Endothelial cell of hepatic sinusoid (primary cell): ENCODE data around the gene POLR3B.

Source experiments
- in situ Hi-C: cut with HindIII; loops from 2 replicates; pipeline ENCODE4 v1.10.0; 2017; ENCODE audit warnings: low sequenced_read_pairs

POLR3B gene

GRCh38 chr12:106342397-106343213 lies 14.9 kb upstream of the POLR3B start:
- in situ Hi-C loops = no loop called here

GRCh38 chr12:106343214-106343528 lies 14.4 kb upstream of the POLR3B start:
- in situ Hi-C loops = no loop called here

DNA sequence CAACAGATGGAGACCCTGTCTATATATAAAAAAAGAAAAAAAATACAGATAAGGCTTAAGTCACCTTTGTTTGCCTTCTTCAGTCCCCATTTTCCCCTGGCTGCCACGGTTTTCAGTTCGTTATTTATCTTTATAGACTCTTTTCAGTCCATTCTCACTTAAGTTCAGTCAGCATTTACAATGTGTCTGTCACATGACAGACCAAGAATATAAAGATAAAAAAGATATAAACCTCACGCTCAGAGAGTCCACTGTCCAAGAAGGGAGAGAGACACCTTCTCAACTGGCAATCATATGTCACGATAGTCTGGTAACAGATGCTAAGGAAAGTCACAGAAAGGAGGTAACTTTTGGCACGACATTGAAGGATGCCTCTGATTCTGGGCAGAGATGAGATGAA lies 13.4 kb upstream of the POLR3B start:
- in situ Hi-C loops = no loop called here

- in situ Hi-C loops = no loop called here
These were observed 11.8 kb upstream of the POLR3B start for GRCh38 chr12:106345746-106346145.

GRCh38 chr12:106348411-106348810 lies 9.1 kb upstream of the POLR3B start:
- in situ Hi-C loops = no loop called here

- in situ Hi-C loops = no loop called here
These were observed 4.4 kb upstream of the POLR3B start for GRCh38 chr12:106353175-106353574.

GRCh38 chr12:106358396-106359241 lies 1.1 kb downstream of the POLR3B start:
- in situ Hi-C loops = no loop called here

DNA sequence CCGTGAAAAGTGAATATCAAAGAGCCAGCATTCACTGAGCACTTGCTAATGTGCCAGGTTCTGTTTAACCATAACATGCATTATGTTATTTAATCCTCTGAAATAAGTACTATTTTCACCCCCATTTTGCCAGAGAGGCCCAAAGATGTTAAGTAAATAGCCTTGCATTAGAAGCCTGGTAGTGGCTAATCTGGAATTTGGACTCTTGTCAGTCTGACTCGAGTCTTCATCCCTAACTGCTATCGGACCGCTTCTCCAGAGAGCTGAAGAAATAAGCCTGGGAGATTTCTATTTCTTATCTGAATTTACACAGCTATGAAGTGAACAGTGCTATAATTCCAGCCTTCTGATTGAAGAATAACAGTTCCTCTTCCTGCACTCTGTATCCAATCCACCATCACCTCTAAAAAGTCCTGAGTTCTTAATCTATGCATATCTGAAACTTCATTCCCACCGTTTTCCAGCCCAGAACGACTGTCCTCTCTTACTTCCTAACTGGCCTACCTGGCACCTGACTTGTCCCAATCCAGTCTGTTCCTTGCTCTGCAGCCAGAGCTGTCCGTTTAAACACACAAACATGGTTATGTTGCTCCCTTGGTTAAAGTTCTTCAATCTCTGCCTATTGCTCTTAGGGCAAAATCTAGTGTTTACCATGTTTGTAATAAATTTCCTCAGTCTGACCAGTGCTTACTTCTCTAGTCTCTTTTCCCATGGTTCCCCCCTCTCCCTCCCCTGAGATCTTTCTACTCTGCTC lies 2.3 kb downstream of the POLR3B start:
- in situ Hi-C loops = loop anchor here (5.0 kb wide), 1 partner anchor 43 kb away; no protein-coding TSS in a partner anchor

DNA sequence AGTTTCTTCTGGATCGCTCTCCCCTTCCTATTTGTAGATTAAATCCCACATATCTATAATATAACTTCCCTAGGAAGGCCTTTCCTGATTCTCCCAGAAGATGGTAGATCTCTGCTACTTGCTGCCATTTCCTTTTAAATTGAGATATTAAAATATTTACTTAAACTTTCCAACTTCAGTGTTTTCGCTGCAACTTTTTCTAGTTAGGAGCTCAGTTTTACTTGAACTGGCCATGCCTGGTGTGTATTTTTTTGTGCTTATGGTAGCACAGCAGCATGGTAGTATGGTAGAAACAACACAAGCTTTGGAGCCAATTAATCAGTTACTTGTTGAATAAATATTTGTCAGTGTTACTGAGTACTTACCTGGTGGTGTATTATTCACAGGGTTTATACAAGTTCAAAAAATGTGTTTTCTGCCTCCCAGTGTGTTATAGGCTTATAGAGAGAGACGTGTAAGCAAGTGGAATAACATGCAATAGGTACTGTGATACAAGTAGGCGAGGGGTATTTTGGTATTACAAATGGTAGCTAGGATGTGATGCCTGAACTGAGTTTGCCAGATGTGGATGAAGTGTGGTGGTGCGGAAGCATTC lies 2.9 kb downstream of the POLR3B start:
- in situ Hi-C loops = loop anchor here (5.0 kb wide), 1 partner anchor 43 kb away; no protein-coding TSS in a partner anchor

DNA sequence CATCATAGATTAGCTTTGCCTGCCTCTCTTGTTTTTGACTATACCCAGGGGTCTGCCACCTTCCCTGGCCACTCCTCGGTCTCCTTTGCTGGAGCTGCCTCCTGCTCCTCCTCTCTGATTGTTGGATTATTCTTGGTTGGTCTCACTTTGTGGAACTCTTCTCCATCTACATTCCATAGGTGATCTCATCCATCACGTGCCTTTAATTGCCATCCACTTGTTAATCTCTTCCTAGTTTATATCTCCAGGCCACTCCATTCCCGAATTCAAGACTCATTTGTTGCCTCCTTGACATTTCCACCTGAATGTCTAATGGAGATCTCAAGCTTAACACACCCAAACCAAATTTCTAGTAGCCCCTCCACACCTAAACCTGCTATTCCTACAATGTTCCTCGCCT lies 5.4 kb downstream of the POLR3B start:
- in situ Hi-C loops = loop anchor here (5.0 kb wide), 1 partner anchor 46 kb away; no protein-coding TSS in a partner anchor

- in situ Hi-C loops = loop anchor here (5.0 kb wide), 1 partner anchor 47 kb away; no protein-coding TSS in a partner anchor
These were observed 6.7 kb downstream of the POLR3B start for GRCh38 chr12:106364261-106364660.

DNA sequence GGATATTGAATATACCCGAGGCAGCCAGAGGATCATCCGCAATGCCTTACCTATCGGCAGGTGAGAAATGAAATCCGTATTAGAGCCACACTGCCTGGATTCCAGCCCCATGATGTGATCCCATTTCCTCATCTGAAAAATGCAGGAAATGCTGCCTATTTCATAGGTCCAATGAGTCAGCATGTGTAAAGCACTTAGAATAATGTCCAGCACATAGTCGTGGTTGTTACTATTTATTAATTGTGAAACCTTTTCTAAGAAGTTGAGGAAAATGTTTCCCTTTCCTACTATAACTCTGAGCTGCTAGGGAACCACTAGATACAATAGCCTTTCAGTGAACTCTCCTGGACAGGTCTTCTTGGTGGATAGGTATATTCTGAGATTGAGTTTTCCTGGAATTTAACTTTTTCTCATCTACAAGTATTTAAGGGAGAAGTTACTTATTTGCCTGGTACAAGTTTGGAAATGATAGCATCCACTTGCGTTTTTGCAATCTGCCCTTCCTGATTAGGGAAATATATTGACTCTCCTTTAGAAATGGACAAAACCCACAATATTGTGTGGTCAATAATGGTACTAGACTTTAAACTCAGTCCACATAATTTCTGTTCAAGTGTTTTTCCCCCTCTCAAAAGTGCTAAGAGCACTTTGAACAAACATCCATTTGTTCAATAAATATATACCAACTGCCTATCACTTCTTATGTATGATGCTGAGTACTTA lies 12.2 kb downstream of the POLR3B start:
- in situ Hi-C loops = no loop called here

DNA sequence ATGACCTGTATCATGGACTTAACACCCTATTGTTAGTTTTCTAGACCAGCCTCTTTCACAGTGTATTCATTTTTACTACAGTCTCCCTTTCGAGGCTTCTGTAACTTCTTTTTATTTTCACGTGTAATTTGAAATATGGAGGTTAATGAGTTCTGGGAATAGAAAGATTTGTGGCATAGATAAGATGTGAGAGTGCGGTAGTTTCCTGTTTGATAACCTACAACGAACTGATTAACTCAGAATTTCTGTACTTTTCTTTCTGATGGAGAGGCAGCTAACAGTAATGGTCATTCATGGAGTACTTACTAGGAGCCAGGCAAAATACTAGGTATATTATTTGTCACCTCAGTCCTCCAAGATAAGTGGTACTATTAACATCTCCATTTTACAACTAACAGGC lies 21.2 kb downstream of the POLR3B start:
- in situ Hi-C loops = loop anchor here (25.0 kb wide), 1 partner anchor 534 kb away; no protein-coding TSS in a partner anchor

DNA sequence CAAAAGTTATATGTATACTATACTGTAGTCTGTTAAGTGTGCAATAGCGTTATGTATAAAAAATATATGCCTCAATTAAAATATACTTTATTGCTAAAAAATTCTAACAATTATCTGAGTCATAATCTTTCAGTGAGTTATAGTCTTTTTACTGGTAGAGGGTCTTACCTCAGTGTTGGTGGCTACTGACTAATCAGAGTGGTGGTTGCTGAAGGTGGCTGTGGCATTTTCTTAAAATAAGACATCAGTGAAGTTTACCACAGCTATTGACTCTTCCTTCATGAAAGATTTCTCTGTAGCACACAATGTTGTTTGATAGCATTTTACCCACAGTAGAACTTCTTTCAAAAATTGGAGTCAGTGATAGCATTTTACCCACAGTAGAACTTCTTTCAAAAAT lies 23.4 kb downstream of the POLR3B start:
- in situ Hi-C loops = loop anchor here (25.0 kb wide), 1 partner anchor 531 kb away; no protein-coding TSS in a partner anchor

DNA sequence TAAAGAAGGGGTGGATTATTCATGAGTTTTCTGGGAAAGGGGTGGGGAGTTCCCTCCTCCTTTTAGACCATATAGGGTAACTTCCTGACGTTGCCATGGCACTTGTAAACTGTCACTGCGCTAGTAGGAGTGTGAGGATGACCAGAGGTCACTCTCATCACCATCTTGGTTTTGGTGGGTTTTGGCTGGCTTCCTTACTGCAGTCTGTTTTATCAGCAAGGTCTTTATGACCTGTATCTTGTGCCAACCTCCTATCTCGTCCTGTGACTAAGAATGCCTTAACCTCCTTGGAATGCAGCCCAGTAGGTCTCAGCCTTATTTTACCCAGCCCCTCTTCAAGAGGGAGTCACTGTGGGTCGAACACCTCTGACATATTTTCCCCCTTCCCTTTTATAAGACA lies 24.3 kb downstream of the POLR3B start:
- in situ Hi-C loops = loop anchor here (25.0 kb wide), 1 partner anchor 530 kb away; no protein-coding TSS in a partner anchor

- in situ Hi-C loops = loop anchor here (25.0 kb wide), 1 partner anchor 525 kb away; no protein-coding TSS in a partner anchor
These were observed 29.4 kb downstream of the POLR3B start for GRCh38 chr12:106386813-106387535.

DNA sequence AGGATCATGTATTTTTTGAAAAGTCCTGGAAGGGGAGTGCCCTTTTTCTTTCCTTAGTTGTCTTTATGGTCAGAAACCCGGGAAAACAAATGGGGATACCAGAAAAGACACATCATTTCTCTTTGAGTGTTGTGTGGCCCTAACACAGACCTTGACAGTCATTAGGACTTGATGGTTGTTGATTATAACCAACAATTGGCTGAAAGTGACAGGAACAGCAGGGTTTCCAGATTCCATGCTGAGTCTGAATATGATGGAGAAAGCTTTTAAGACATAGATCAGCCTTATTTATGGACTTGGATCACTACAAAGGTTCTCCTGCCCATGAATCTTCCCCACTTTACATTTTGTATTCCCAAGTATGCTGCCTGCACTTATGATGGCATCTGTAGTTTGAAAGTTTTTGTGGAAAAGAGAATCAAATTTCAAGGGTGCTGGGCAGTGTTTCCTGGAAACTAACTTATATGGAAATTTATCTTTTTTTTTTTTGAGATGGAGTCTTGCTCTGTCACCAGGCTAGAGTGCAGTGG lies 30.4 kb downstream of the POLR3B start:
- in situ Hi-C loops = loop anchor here (25.0 kb wide), 1 partner anchor 524 kb away; no protein-coding TSS in a partner anchor

- in situ Hi-C loops = loop anchor here (25.0 kb wide), 1 partner anchor 523 kb away; no protein-coding TSS in a partner anchor
These were observed 31.6 kb downstream of the POLR3B start for GRCh38 chr12:106389151-106389550.

DNA sequence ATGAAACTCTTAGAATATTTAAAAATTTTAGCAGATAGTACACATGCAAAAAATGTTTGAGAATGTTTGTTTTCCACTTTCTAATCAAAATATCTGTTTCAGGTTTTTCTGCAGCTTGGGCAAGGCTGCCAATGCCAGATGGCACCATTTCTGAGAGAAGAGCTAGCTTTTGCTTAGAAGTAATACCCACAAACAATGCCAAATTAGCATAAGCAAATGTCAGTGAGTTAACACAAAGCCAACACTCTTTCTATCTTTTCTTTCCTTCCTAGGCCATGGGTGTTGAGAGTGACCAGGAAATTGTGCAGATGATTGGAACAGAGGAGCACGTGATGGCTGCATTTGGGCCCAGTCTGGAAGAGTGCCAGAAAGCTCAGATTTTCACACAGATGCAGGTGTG lies 35.2 kb downstream of the POLR3B start:
- in situ Hi-C loops = loop anchor here (25.0 kb wide), 1 partner anchor 520 kb away; no protein-coding TSS in a partner anchor
